NCI-H146 treated with DMSO at 0.1 percent for 48 hours (cell line): ENCODE results near the gene KCND1.

Experiments
- DNase-seq: peaks from one replicate; lab custom pipeline; 2025; ENCODE audit not compliant: unreplicated experiment; lab: John Stamatoyannopoulos, UW

Gene KCND1

GRCh38 chrX:48938721-48939425 is 32.8 kb downstream of the KCND1 start:
- DNase-seq, result no peak

GRCh38 chrX:48937054-48937907 is 34.4 kb downstream of the KCND1 start:
- no peak for DNase-seq

GRCh38 chrX:48936429-48937053 is 35.1 kb downstream of the KCND1 start:
- DNase-seq, result no peak

- no peak for DNase-seq
These were observed 36.4 kb downstream of the KCND1 start for GRCh38 chrX:48935301-48935670.

- no peak for DNase-seq
These were observed 36.9 kb downstream of the KCND1 start for GRCh38 chrX:48934581-48935300.

GRCh38 chrX:48933757-48934156 is 37.9 kb downstream of the KCND1 start:
- DNase-seq, result no peak

- no peak for DNase-seq
These were observed 43.8 kb downstream of the KCND1 start for GRCh38 chrX:48927736-48928382.

- no peak for DNase-seq
These were observed 44.5 kb downstream of the KCND1 start for GRCh38 chrX:48927123-48927522.

GRCh38 chrX:48924270-48924669 is 47.4 kb downstream of the KCND1 start:
- no peak for DNase-seq

GRCh38 chrX:48923771-48924170 is 47.9 kb downstream of the KCND1 start:
- DNase-seq, result no peak

- no peak for DNase-seq
These were observed 50.9 kb downstream of the KCND1 start for GRCh38 chrX:48920718-48921104.

GRCh38 chrX:48919947-48920717 is 51.5 kb downstream of the KCND1 start:
- no peak for DNase-seq

GRCh38 chrX:48919360-48919841 is 52.2 kb downstream of the KCND1 start:
- DNase-seq, result no peak

GRCh38 chrX:48918643-48919340 is 52.9 kb downstream of the KCND1 start, which contains the start of gene PIM2:
TSS of gene PIM2 (minus strand) at chrX:48919024. CDS start at chrX:48918834, 190 bp downstream.
- peak; percentile 91 for DNase-seq

GRCh38 chrX:48918301-48918642 is 53.4 kb downstream of the KCND1 start:
- no peak for DNase-seq

- peak; percentile 87 for DNase-seq
These were observed 54.3 kb downstream of the KCND1 start for GRCh38 chrX:48917139-48918001.

GRCh38 chrX:48914593-48915493 is 56.8 kb downstream of the KCND1 start:
- DNase-seq, result no peak
